ENCODE data around the gene QPCT.

QPCT gene

DNA sequence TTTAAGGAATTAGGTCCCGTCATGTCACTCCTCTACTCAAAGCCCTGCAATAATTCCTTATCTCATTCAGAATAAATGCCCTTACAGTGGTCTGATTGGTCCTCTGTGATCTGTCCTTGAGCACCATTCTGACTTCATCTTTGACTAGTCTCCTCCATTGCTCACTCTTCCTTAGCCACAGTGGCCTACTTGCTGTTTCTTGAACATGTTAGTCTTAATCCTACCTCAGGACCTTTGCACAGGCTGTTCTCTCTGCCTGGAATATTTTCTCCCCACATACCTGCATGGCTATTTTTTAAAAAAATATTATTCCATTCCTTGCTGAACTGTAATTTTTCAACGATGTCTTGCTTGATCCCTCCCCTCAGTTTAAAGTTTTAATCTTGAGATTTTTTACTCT lies 48.0 kb downstream of the QPCT start:
- TF ChIP-seq, protein P1, sequence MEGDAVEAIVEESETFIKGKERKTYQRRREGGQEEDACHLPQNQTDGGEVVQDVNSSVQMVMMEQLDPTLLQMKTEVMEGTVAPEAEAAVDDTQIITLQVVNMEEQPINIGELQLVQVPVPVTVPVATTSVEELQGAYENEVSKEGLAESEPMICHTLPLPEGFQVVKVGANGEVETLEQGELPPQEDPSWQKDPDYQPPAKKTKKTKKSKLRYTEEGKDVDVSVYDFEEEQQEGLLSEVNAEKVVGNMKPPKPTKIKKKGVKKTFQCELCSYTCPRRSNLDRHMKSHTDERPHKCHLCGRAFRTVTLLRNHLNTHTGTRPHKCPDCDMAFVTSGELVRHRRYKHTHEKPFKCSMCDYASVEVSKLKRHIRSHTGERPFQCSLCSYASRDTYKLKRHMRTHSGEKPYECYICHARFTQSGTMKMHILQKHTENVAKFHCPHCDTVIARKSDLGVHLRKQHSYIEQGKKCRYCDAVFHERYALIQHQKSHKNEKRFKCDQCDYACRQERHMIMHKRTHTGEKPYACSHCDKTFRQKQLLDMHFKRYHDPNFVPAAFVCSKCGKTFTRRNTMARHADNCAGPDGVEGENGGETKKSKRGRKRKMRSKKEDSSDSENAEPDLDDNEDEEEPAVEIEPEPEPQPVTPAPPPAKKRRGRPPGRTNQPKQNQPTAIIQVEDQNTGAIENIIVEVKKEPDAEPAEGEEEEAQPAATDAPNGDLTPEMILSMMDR (IDR thresholded peaks at IDR 0.05; ENCODE audit: extremely low read depth, insufficient read depth, missing control alignments): no peak
- in situ Hi-C loops (cut with MboI; ENCODE audit: low pct_unique_long_range_greater_than_20kb, low sequenced_read_pairs, unreplicated experiment): loop anchor here (25.0 kb wide), 1 partner anchor 870 kb away; no protein-coding TSS in a partner anchor
- DNase-seq (ENCODE audit: low spot score): no peak

DNA sequence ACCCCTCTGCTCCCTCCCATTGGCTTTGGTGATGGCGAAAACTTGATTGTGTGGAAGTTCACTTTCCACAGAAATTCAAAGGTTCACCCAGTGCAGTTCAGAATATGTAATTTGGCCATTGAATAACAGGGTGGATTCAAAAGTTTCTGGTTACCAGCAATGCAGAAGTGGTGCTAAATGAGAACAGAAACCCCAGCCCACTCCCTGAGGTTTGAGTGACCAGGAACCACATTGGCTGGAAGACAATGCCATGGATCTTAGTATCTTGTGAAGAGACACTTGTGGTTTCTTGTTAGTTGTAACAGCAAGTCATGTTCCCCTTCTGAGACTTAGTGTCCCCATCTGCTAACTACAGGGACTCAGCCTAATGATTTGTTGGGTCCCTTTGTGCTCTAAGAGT lies 49.8 kb downstream of the QPCT start:
- no peak for DNase-seq (ENCODE audit: low spot score)
- in situ Hi-C loops (cut with MboI; ENCODE audit: low pct_unique_long_range_greater_than_20kb, low sequenced_read_pairs, unreplicated experiment): loop anchor here (25.0 kb wide), 1 partner anchor 868 kb away; no protein-coding TSS in a partner anchor
- TF ChIP-seq, protein P1 (IDR thresholded peaks at IDR 0.05; ENCODE audit: extremely low read depth, insufficient read depth, missing control alignments): no peak

DNA sequence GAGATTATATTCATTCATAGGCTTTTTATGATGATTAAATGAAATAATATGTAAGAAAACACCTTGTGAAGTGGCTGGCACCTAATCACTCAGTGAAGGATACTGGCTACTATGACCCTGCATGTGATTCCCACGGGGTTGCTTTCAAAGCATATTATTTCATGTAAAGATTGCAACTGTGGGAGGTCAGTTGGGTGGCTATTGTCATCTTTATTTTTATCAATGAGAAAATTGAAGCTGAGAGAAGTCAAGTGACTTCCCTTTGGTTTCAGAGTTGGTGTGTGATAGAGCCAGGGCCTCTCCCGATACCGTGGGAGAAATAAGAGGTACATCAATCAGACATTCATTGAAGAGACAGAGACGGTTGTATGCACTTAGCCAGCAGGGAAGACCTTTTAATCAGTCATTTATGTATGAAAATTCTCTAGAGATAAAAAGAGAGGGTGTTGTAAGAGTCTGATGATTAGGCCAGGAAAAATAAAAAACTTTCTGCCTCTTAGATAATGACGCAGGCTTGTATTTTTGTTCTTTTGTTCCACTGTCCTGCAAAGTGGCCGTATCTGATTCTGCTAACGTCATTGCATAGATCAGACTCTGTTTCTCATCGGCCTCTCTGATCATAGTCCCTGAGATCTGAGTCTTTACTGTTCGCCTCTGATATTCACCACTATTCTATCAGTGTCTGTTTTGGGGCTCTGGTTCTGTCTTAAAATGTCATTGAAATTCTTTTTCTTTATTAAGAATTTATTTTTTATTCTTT lies 50.5 kb downstream of the QPCT start:
- in situ Hi-C loops (cut with MboI; ENCODE audit: low pct_unique_long_range_greater_than_20kb, low sequenced_read_pairs, unreplicated experiment): loop anchor here (25.0 kb wide), 1 partner anchor 867 kb away; no protein-coding TSS in a partner anchor
- TF ChIP-seq, protein P1 (IDR thresholded peaks at IDR 0.05; ENCODE audit: extremely low read depth, insufficient read depth, missing control alignments): no peak
- no peak for DNase-seq (ENCODE audit: low spot score)

DNA sequence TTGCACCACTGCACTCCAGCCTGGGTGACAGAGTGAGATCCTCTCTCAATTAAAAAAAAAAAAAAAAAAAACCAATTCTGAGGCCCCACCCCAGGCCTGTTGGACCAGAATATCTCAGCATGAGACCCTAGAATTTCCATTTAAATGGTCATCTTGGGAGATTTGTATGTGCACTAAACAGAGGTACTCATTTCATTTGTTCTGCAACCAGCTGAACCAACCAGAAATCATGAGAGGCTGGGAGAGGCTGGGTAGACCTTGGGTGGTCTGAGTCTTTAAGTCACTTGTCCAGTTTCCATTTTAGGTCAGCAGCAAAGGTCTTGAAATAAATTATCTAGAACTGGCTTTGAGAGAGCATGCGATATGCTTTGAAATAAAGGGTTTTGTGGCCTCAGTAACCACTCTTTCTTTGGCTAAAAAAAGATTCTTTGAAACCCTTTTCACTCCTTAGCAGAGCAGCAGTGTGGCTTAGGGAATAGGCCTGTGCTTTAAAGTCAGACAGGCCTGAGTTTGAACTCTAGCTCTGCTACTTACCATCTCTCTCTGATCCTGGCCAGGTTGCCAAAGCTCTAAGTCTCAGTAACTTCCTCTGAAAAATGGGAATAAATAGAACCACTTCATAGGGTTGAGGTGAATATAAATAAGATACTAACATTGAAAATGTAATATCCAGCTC lies 52.6 kb downstream of the QPCT start:
- in situ Hi-C loops (cut with MboI; ENCODE audit: low pct_unique_long_range_greater_than_20kb, low sequenced_read_pairs, unreplicated experiment): loop anchor here (25.0 kb wide), 1 partner anchor 865 kb away; no protein-coding TSS in a partner anchor
- TF ChIP-seq, protein P1 (IDR thresholded peaks at IDR 0.05; ENCODE audit: extremely low read depth, insufficient read depth, missing control alignments): no peak
- DNase-seq (ENCODE audit: low spot score): no peak

DNA sequence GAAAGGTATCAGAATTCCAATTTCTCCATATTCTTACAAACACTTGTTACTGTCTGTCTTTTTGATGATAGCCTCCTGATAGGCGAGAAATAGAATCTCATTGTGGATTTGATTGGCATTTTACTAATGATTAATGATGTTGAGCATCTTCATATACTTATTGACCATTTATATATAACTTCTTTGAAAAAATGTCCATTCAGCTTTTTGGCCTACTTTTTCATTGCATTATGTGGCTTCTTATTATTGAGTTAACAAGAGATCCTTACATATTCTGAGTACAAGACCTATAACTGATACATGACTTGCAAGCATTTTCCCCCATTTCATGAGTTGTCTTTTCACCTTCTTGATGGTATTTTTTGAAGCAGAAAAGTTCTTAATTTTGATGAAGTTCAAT lies 54.6 kb downstream of the QPCT start:
- DNase-seq (ENCODE audit: low spot score): no peak
- in situ Hi-C loops (cut with MboI; ENCODE audit: low pct_unique_long_range_greater_than_20kb, low sequenced_read_pairs, unreplicated experiment): loop anchor here (25.0 kb wide), 1 partner anchor 863 kb away; no protein-coding TSS in a partner anchor
- TF ChIP-seq, protein P1 (IDR thresholded peaks at IDR 0.05; ENCODE audit: extremely low read depth, insufficient read depth, missing control alignments): no peak

DNA sequence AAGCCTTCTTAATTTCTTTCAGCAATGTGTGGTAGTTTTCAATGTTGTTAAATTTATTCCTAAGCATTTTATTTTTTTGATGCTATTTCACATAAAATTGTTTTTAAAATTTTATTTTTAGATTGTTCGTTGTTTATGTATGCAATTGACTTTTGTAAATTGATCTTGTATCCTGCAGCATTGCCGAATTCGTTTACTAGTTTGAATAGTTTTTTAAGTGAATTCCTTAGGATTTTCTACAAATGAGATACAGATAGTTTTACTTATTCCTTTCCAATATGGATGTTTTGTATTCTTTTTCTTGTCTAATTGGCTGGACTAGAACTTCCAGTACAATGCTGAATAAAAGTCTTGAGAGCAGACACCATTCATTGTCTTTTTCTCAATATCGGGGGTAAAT lies 55.6 kb downstream of the QPCT start:
- TF ChIP-seq, protein P1 (IDR thresholded peaks at IDR 0.05; ENCODE audit: extremely low read depth, insufficient read depth, missing control alignments): no peak
- DNase-seq (ENCODE audit: low spot score): no peak
- in situ Hi-C loops (cut with MboI; ENCODE audit: low pct_unique_long_range_greater_than_20kb, low sequenced_read_pairs, unreplicated experiment): no loop called here

All from GM13977 (cell line).